Trophoblast cell (in vitro differentiated cells and primary cell): Measurements from ENCODE around the gene ABLIM1.
A peak's percentile ranks its signal among the peaks of the same experiment; 100 is the strongest.

Experiments
- DNase-seq, 2 donors: peaks; one replicate each; pipeline ENCODE4 v3.0.0-alpha.2; 2016
- H2AFZ ChIP-seq: 2 replicates; pipeline ENCODE4 v1.6.1; 2013; ENCODE audit warnings: low read length, moderate library complexity, mild to moderate bottlenecking; ENCODE audit not compliant: insufficient read depth, poor library complexity
- H2AK5ac ChIP-seq: 2 replicates; pipeline ENCODE4 v1.6.1; 2013; ENCODE audit warnings: mild to moderate bottlenecking, low read length
- H2BK120ac ChIP-seq: 2 replicates; pipeline ENCODE4 v1.6.1; 2013; ENCODE audit warnings: low read length, mild to moderate bottlenecking, moderate library complexity; ENCODE audit not compliant: insufficient read depth, poor library complexity
- H2BK12ac ChIP-seq: 2 replicates; pipeline ENCODE4 v1.6.1; 2013; ENCODE audit warnings: mild to moderate bottlenecking, low read length, moderate library complexity
- H2BK5ac ChIP-seq: 2 replicates; pipeline ENCODE4 v1.6.1; 2013; ENCODE audit warnings: low read length, low read depth, moderate library complexity, mild to moderate bottlenecking; ENCODE audit not compliant: poor library complexity
- H3K14ac ChIP-seq: 2 replicates; pipeline ENCODE4 v1.6.1; 2013; ENCODE audit warnings: mild to moderate bottlenecking, low read length
- H3K18ac ChIP-seq: 2 replicates; pipeline ENCODE4 v1.6.1; 2013; ENCODE audit warnings: mild to moderate bottlenecking, low read length
- H3K23ac ChIP-seq: 2 replicates; pipeline ENCODE4 v1.6.1; 2013; ENCODE audit warnings: low read length
- H3K27ac ChIP-seq: 2 replicates; pipeline ENCODE4 v1.5.1; 2013; ENCODE audit warnings: low read depth, mild to moderate bottlenecking, inconsistent platforms, low read length, moderate library complexity
- H3K27me3 ChIP-seq: 2 replicates; pipeline ENCODE4 v1.6.1; 2013; ENCODE audit warnings: inconsistent platforms, mild to moderate bottlenecking, low read length, moderate library complexity; ENCODE audit not compliant: insufficient read depth
- H3K36me3 ChIP-seq, 2 experiments: 1 replicate in 1 of 2; 2 replicates in 1 of 2; pipeline ENCODE4 v1.6.1; 2013; ENCODE audit warnings: low read length in 2 of 2, mild to moderate bottlenecking in 2 of 2, moderate library complexity in 1 of 2; ENCODE audit not compliant: insufficient read depth in 2 of 2, control insufficient read depth in 1 of 2
- H3K4ac ChIP-seq: 2 replicates; pipeline ENCODE4 v1.6.1; 2013; ENCODE audit warnings: low read depth, mild to moderate bottlenecking, low read length, moderate library complexity
- H3K4me1 ChIP-seq, 2 experiments: 1 replicate in 1 of 2; 2 replicates in 1 of 2; pipeline ENCODE4 v1.6.1; 2013; ENCODE audit warnings: low read length in 2 of 2, mild to moderate bottlenecking in 2 of 2, moderate library complexity in 1 of 2; ENCODE audit not compliant: insufficient read depth in 2 of 2, control insufficient read depth in 1 of 2
- H3K4me2 ChIP-seq: 2 replicates; pipeline ENCODE4 v1.6.1; 2013; ENCODE audit warnings: inconsistent platforms, mild to moderate bottlenecking, low read length, moderate library complexity
- H3K4me3 ChIP-seq: 2 replicates; pipeline ENCODE4 v1.5.1; 2013; ENCODE audit warnings: mild to moderate bottlenecking, low read depth, low read length, inconsistent platforms
- H3K79me1 ChIP-seq: one replicate; pipeline ENCODE4 v1.6.1; 2013; ENCODE audit warnings: low read length
- H3K79me2 ChIP-seq: 2 replicates; pipeline ENCODE4 v1.6.1; 2013; ENCODE audit warnings: low read length, mild to moderate bottlenecking; ENCODE audit not compliant: control insufficient read depth, insufficient read depth, poor library complexity
- H3K9ac ChIP-seq: 2 replicates; pipeline ENCODE4 v1.6.1; 2013; ENCODE audit warnings: mild to moderate bottlenecking, low read length
- H3K9me3 ChIP-seq: 2 replicates; pipeline ENCODE4 v1.6.1; 2013; ENCODE audit warnings: low read depth, mild to moderate bottlenecking, control low read depth, inconsistent platforms, low read length; ENCODE audit not compliant: insufficient read depth
- H4K12ac ChIP-seq: 2 replicates; pipeline ENCODE4 v1.6.1; 2013; ENCODE audit warnings: low read depth, mild to moderate bottlenecking, low read length, moderate library complexity
- H4K8ac ChIP-seq: 2 replicates; pipeline ENCODE4 v1.6.1; 2013; ENCODE audit warnings: low read depth, mild to moderate bottlenecking, low read length, moderate library complexity
- H4K91ac ChIP-seq: one replicate; pipeline ENCODE4 v1.6.1; 2013; ENCODE audit warnings: low read depth, mild to moderate bottlenecking, low read length, moderate library complexity
- WGBS: extraction: QIAGEN DNeasy Blood & Tissue Kit; methylation state at CpG from one replicate; pipeline ENCODE4 v1.1.7; 2013; ENCODE audit warnings: missing lambda C conversion rate; ENCODE audit not compliant: insufficient read length, insufficient coverage; ENCODE audit errors: extremely low coverage; 5-methylcytosine and 5-hydroxymethylcytosine counted together

The ABLIM1 gene

DNA sequence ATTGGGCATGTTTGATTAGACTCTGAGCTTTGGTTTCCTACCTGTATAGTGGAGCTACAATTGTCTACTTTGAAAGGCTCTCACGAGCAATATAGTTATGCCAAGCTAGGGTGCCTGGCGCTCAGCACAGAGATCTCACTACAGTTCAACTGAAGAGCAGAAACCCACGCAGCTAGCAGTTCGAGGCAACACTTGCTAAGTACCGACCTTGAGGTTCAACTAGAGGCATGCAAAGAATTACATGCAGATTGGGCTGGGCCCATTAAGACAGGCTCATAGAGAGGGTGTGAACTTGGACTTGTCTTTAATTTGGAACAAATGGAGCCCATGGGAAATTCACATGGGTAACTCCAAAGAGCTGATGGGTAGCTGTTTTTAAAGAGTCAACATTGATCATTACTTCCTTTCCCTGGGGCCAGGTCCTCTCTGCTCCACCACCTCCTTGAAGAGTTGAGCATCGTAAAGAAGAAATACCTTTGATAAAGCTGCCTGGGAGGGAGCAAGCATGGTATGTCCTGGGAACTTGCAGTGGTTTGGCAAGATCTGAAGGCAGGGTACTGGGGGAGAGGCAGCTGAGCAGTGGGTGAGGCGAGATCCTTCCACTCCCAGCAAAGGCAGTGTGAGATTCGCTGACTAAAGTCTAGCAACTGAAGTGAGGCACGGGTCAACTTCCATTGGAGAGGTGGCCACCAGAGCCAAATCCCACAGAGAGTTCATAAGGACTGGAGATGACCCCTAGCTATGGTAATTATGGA lies 228.3 kb downstream of the ABLIM1 start:
- Histone ChIP-seq H3K27ac (no peak overlapping the region), H3K4ac (no peak overlapping the region), H3K4me2 (no peak overlapping the region), H2AK5ac (no peak overlapping the region), H2AFZ (no peak overlapping the region), H4K12ac (no peak overlapping the region), H3K79me2 (no peaks in the 10 kb centered on the region), H4K8ac (no peak overlapping the region), H3K4me3 (no peak overlapping the region), H3K9me3 (no peaks in the 10 kb centered on the region), H3K27me3 (no peaks in the 10 kb centered on the region), H3K9ac (no peak overlapping the region), H3K4me1 (no peaks in the 10 kb centered on the region), H3K23ac (no peak overlapping the region), H3K36me3 (no peaks in the 10 kb centered on the region), H4K91ac (no peak overlapping the region), H3K18ac (no peak overlapping the region), H2BK120ac (no peak overlapping the region), H3K14ac (no peak overlapping the region), H2BK5ac (no peak overlapping the region), H2BK12ac (no peak overlapping the region), H3K79me1 (no peaks in the 10 kb centered on the region)
- no CpG with 5 or more reads among the region's 9 CpGs for WGBS
- no peak for DNase-seq

DNA sequence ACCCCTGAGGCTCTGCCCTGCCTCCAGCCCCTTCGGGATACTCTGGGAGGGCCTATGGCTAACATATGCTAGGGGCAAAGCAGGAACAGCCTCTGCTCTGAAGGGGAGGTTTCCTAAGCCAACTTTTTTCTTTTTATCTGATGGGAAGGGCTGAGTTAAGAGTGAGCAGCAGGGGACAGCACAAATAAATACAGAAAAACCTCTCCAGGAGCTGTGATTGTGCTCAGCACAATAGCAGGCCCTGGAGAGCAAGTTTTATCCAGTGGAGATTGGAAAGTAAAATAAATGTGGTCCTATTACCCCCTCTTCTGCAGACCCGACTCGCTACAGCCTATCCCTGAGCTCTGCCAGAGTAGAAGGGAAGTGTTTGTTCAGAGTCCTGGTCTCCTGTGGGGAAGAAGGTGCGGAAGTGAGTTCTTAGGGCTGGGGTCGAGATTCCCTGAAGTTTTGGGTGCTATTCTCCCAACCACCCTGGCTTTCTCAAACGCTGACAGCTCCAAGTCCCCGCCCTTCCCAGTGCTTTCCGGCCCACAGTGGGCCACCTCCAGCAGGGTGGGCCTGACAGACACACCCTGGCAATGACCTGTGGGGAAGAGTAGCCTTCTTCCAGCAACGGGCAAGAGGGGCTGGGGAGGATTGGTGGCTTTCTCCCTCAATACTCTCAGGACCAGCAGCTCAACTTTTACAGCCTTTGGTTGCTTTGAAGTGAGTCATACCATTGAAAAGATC lies 230.8 kb downstream of the ABLIM1 start:
- H3K4me3 ChIP-seq: no peak overlapping the region
- no peak overlapping the region for H3K27ac ChIP-seq
- no peak overlapping the region for H4K12ac ChIP-seq
- no peaks in the 10 kb centered on the region for H3K36me3 ChIP-seq
- H3K79me2 ChIP-seq: no peaks in the 10 kb centered on the region
- WGBS: no CpG with 5 or more reads among the region's 9 CpGs
- H3K18ac ChIP-seq: no peak overlapping the region
- H2BK5ac ChIP-seq: no peak overlapping the region
- H3K23ac ChIP-seq: no peak overlapping the region
- no peak overlapping the region for H4K8ac ChIP-seq
- H3K4ac ChIP-seq: no peak overlapping the region
- no peaks in the 10 kb centered on the region for H3K79me1 ChIP-seq
- H3K9ac ChIP-seq: no peak overlapping the region
- DNase-seq: no peak
- no peak overlapping the region for H2BK12ac ChIP-seq
- no peak overlapping the region for H3K14ac ChIP-seq
- H3K27me3 ChIP-seq: no peaks in the 10 kb centered on the region
- H2AK5ac ChIP-seq: no peak overlapping the region
- H4K91ac ChIP-seq: no peak overlapping the region
- H2BK120ac ChIP-seq: no peak overlapping the region
- no peaks in the 10 kb centered on the region for H3K4me1 ChIP-seq
- H3K4me2 ChIP-seq: no peak overlapping the region
- H2AFZ ChIP-seq: no peak overlapping the region
- no peaks in the 10 kb centered on the region for H3K9me3 ChIP-seq

DNA sequence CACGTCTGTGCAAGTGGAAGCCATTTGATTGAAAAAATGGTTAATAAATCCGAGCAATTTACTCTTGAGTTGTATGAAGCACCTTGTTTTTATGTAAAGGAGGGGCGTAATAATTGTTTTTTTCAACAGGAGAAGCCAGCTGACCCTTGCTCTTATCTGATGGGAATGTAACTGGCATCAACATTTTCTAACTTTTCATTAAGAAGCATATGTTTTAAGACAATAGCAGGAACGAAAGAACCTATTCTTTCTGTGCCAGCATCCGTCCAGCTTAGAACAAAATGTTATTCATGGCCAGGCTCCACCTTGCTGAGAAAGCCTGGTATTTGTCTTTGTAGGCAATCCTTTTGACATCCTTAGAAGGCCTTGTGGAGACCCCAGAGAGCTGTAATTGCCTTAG lies 231.6 kb downstream of the ABLIM1 start:
- Histone ChIP-seq H2BK5ac (no peak overlapping the region), H2AK5ac (no peak overlapping the region), H3K79me1 (no peaks in the 10 kb centered on the region), H3K4me3 (no peak overlapping the region), H3K27me3 (no peaks in the 10 kb centered on the region), H4K12ac (no peak overlapping the region), H3K4me2 (no peak overlapping the region), H3K9ac (no peak overlapping the region), H4K91ac (no peak overlapping the region), H3K79me2 (no peaks in the 10 kb centered on the region), H3K14ac (no peak overlapping the region), H3K4ac (no peak overlapping the region), H3K9me3 (no peaks in the 10 kb centered on the region), H2BK12ac (no peak overlapping the region), H3K18ac (no peak overlapping the region), H3K36me3 (no peaks in the 10 kb centered on the region), H2AFZ (no peak overlapping the region), H3K4me1 (no peaks in the 10 kb centered on the region), H3K23ac (no peak overlapping the region), H3K27ac (no peak overlapping the region), H2BK120ac (no peak overlapping the region), H4K8ac (no peak overlapping the region)
- no CpG with 5 or more reads among the region's 5 CpGs for WGBS
- no peak for DNase-seq

DNA sequence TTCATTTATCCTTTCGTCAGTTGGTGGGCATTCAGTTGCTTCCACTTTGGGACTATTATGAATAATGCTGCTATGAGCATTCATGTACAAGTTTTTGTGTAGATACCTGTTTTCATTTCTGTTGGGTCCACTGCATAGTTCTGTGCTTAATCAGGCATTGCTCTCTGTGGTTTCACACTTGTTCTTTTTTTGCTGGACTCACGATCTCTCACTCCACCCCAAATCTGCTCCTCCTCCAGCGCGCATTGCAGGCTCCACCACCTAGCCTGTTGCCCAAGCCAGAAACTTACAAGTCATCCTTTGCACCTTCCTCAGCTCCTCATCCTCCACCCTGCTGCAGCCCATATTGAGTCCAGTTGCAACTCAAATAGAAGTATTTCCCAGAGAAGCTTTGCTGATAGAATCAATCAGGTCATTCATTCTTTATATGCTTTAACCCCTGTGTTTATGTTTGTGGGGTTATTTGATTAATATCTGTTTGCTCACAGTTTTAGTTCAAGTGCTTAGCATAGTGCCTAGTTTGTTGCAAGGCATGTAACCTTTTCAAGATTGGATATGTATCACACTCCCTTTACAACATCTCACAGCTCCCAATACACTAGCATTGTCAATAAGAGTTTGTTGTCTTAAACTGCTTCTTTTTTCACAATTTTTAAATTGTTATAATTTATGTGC lies 237.1 kb downstream of the ABLIM1 start:
- Histone ChIP-seq H2AFZ (no peak overlapping the region), H3K79me1 (no peaks in the 10 kb centered on the region), H3K14ac (no peak overlapping the region), H3K9me3 (no peaks in the 10 kb centered on the region), H2BK12ac (no peak overlapping the region), H4K91ac (no peak overlapping the region), H3K23ac (no peak overlapping the region), H3K27ac (no peak overlapping the region), H3K79me2 (no peaks in the 10 kb centered on the region), H3K9ac (no peak overlapping the region), H2AK5ac (no peak overlapping the region), H3K4me1 (no peaks in the 10 kb centered on the region), H4K12ac (no peak overlapping the region), H3K4me2 (no peak overlapping the region), H4K8ac (no peak overlapping the region), H3K4ac (no peak overlapping the region), H2BK120ac (no peak overlapping the region), H3K4me3 (no peak overlapping the region), H3K27me3 (no peaks in the 10 kb centered on the region), H2BK5ac (no peak overlapping the region), H3K18ac (no peak overlapping the region), H3K36me3 (no peaks in the 10 kb centered on the region)
- DNase-seq: peak in 1 of 2 donors; percentile 26
- no CpG with 5 or more reads among the region's 4 CpGs for WGBS
